Thyroid gland (tissue), 4 donors: ENCODE data around the gene ADAMTS16. TPM values are rescaled to one million over a fixed set of nuclear protein-coding genes. Genes with fewer than 3 reads are reported as not detected.

Source experiments
- DNase-seq, 2 donors: peaks; one replicate each; pipeline ENCODE4 v3.0.0-alpha.2; 2019
- H3K27ac ChIP-seq, 3 donors: fragments of 200-600 bp; sonication (generic); 1 replicate in 2 of 3; 2 replicates in 1 of 3; pipeline ENCODE4 v1.5.1; 2016 to 2019; ENCODE audit warnings: mild to moderate bottlenecking in 1 of 3, moderate library complexity in 1 of 3
- H3K27me3 ChIP-seq: fragments of 200-600 bp; sonication (generic); one replicate; pipeline ENCODE4 v1.5.1; 2019
- H3K36me3 ChIP-seq, 2 donors: fragments of 200-600 bp; sonication (generic); one replicate each; pipeline ENCODE4 v1.5.1; 2016 to 2019
- H3K4me1 ChIP-seq, 2 donors: fragments of 200-600 bp; sonication (generic); one replicate each; pipeline ENCODE4 v1.5.1; 2017 to 2019
- H3K4me3 ChIP-seq, 3 donors: fragments of 200-600 bp; sonication (generic); replicated peaks in 1 of 3; 1 replicate in 2 of 3; 2 replicates in 1 of 3; pipeline ENCODE4 v1.5.1; 2016; ENCODE audit warnings: mild to moderate bottlenecking in 1 of 3
- H3K9me3 ChIP-seq: fragments of 200-600 bp; sonication (generic); one replicate; pipeline ENCODE4 v1.5.1; 2017
- CTCF ChIP-seq, 6 experiments: fragments of 200-600 bp in 3 of 6; fragments of 450-650 bp in 3 of 6; sonication (generic) in 3 of 6; IDR thresholded peaks; one replicate each; pipeline ENCODE4 v1.5.1; 2016 to 2019; ENCODE audit warnings: antibody characterized with exemption in 6 of 6, mild to moderate bottlenecking in 2 of 6, inconsistent platforms in 1 of 6, moderate library complexity in 1 of 6
- POLR2A ChIP-seq, 2 donors: fragments of 450-650 bp; IDR thresholded peaks; one replicate each; pipeline ENCODE4 v1.6.1; 2017; ENCODE audit warnings: antibody characterized with exemption in 2 of 2, mild to moderate bottlenecking in 2 of 2, moderate library complexity in 1 of 2
- WGBS, 2 donors: methylation state at CpG; one replicate each; pipeline ENCODE4 v1.1.5; 2017; 5-methylcytosine and 5-hydroxymethylcytosine counted together
- intact Hi-C: fragments of 100-400 bp; cut with DNase I; formaldehyde crosslinking; loops from one replicate; pipeline ENCODE4 v1.15.1; 2023
- total RNA-seq, 4 donors: library from RNA; depleted of rRNA; stranded (reverse); fragments of >200 nt; gene quantifications; one replicate each; pipeline ENCODE4 v1.2.3, GENCODE V29; 2016

The ADAMTS16 gene
- total RNA-seq, 4 donors from 2014 or later, result 0.11 to 1.0 (median 0.16) TPM

DNA sequence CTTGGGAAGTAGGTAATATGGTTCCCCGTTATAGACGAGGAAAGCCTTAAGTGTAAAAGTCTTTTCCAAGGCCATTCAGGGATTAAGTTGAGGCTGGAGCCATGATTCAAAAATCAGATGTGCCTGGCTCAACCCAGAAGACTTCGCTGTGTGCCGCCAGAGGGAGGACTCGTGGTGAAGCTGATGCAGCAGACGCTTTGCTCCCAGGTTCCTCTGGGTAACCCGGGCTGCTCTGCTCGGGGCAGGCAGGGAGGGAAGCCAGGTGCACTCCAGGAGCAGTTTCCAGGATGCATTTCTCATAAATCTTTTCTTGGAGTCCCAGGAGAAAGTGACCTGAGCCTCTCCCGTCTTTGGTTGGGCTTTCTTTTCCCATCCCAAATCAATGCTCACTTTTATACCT, 219.5 kb downstream of the ADAMTS16 start:
- H3K4me1 ChIP-seq, result no peaks in the 10 kb centered on the region

GRCh38 chr5:5360363-5360940, 220.3 kb downstream of the ADAMTS16 start:
- no peak for DNase-seq
- Histone ChIP-seq H3K27ac (no peak overlapping the region), H3K4me1 (no peaks in the 10 kb centered on the region), H3K27me3 (no peaks in the 10 kb centered on the region), H3K4me3 (no peak overlapping the region), H3K9me3 (no peaks in the 10 kb centered on the region), H3K36me3 (no peaks in the 10 kb centered on the region)
- WGBS, 2 donors, result 87 to 89% methylated on average over 8 of the region's 8 CpGs
- intact Hi-C loops, result no loop called here
- no peak for TF ChIP-seq POLR2A (IDR thresholded peaks at IDR 0.05)

More for the DNA sequence above, 219.5 kb downstream of the ADAMTS16 start:
- no peaks in the 10 kb centered on the region for H3K27me3 ChIP-seq
- no peaks in the 10 kb centered on the region for H3K9me3 ChIP-seq
- intact Hi-C loops, result no loop called here
- no peak overlapping the region for H3K27ac ChIP-seq
- H3K36me3 ChIP-seq, result no peaks in the 10 kb centered on the region
- WGBS, 2 donors, result 90 to 91% methylated on average over 9 of the region's 9 CpGs
- TF ChIP-seq POLR2A (IDR thresholded peaks at IDR 0.05) (no peak), CTCF (IDR thresholded peaks at IDR 0.05) (no peak)
- H3K4me3 ChIP-seq, result no peak overlapping the region
- no peak for DNase-seq

- no peaks in the 10 kb centered on the region for H3K27me3 ChIP-seq
- no peak for DNase-seq
- H3K36me3 ChIP-seq, result no peaks in the 10 kb centered on the region
- TF ChIP-seq CTCF (IDR thresholded peaks at IDR 0.05) (no peak), POLR2A (IDR thresholded peaks at IDR 0.05) (no peak)
- H3K27ac ChIP-seq, result no peak overlapping the region
- no peaks in the 10 kb centered on the region for H3K4me1 ChIP-seq
- intact Hi-C loops, result no loop called here
- no peaks in the 10 kb centered on the region for H3K9me3 ChIP-seq
- no peak overlapping the region for H3K4me3 ChIP-seq
- 78 to 82% methylated on average over 10 of the region's 10 CpGs for WGBS, 2 donors
Measured at GRCh38 chr5:5360941-5361520, 220.9 kb downstream of the ADAMTS16 start.

GRCh38 chr5:5363045-5363444, 222.9 kb downstream of the ADAMTS16 start:
- Histone ChIP-seq H3K27me3 (no peaks in the 10 kb centered on the region), H3K4me3 (no peak overlapping the region), H3K36me3 (no peaks in the 10 kb centered on the region), H3K27ac (no peak overlapping the region), H3K4me1 (no peaks in the 10 kb centered on the region), H3K9me3 (no peaks in the 10 kb centered on the region)
- TF ChIP-seq POLR2A (IDR thresholded peaks at IDR 0.05) (no peak), CTCF (IDR thresholded peaks at IDR 0.05) (no peak)
- DNase-seq, result no peak
- WGBS, 2 donors, result 92 to 100% methylated on average over 3 of the region's 3 CpGs
- intact Hi-C loops, result no loop called here

- Histone ChIP-seq H3K9me3 (no peaks in the 10 kb centered on the region), H3K4me1 (no peaks in the 10 kb centered on the region), H3K27ac (no peak overlapping the region), H3K27me3 (no peaks in the 10 kb centered on the region), H3K4me3 (no peak overlapping the region), H3K36me3 (no peaks in the 10 kb centered on the region)
- TF ChIP-seq CTCF (IDR thresholded peaks at IDR 0.05) (no peak), POLR2A (IDR thresholded peaks at IDR 0.05) (no peak)
- 89 to 94% methylated on average over 7 of the region's 7 CpGs for WGBS, 2 donors
- intact Hi-C loops, result no loop called here
- DNase-seq, result no peak
Measured at GRCh38 chr5:5364932-5365331, 224.8 kb downstream of the ADAMTS16 start.
